ENCODE data around the gene RAB11B. TPM values are rescaled to one million over a fixed set of nuclear protein-coding genes. Genes with fewer than 3 reads are reported as not detected.

RAB11B gene
- total and polyA plus RNA-seq, 2 of the 13 experiments (the other 11 are each of a cell fraction or from before 2014, with no cell fraction given): 6.0 to 28.4 TPM

- TF ChIP-seq HNF4A (CRISPR knock-in tag; IDR thresholded peaks at IDR 0.05) (no peak), ZFX (CRISPR knock-in tag; IDR thresholded peaks at IDR 0.05; ENCODE audit: low read depth) (peak; percentile 92), JARID2 (CRISPR knock-in tag; IDR thresholded peaks at IDR 0.05; ENCODE audit: insufficient replicate concordance) (no peak), RFXAP (CRISPR knock-in tag; IDR thresholded peaks at IDR 0.05; ENCODE audit: borderline replicate concordance) (no peak), ZNF350 (CRISPR knock-in tag; IDR thresholded peaks at IDR 0.05; ENCODE audit: borderline replicate concordance, low read depth) (peak; percentile 64; the same call in 1 of the 2 replicates), FOXO1 (CRISPR knock-in tag; IDR thresholded peaks at IDR 0.05) (no peak; the same call in 1 of the 2 replicates), ZNF234 (CRISPR knock-in tag; conservative IDR thresholded peaks at IDR 0.05) (peak; percentile 98), ZNF280B (CRISPR knock-in tag; IDR thresholded peaks at IDR 0.05; ENCODE audit: borderline replicate concordance) (no peak), MAF1 (CRISPR knock-in tag; IDR thresholded peaks at IDR 0.05; ENCODE audit: borderline replicate concordance) (peak; percentile 70; the same call in 1 of the 2 replicates), BRD4 (CRISPR knock-in tag; IDR thresholded peaks at IDR 0.05) (peak; percentile 90), PREB (CRISPR knock-in tag; IDR thresholded peaks at IDR 0.05) (0 out of 2 replicates have a peak, but pooled peaks have one; percentile 35), ZNF263 (CRISPR knock-in tag; IDR thresholded peaks at IDR 0.05) (peak; percentile 41; the same call in 1 of the 2 replicates), WIZ (CRISPR knock-in tag; IDR thresholded peaks at IDR 0.05) (no peak), POLR2G (IDR thresholded peaks at IDR 0.05; ENCODE audit: low read depth, low read length) (peak; percentile 90), ZFP82 (CRISPR knock-in tag; IDR thresholded peaks at IDR 0.05; ENCODE audit: borderline replicate concordance) (no peak), ZNF619 (CRISPR knock-in tag; IDR thresholded peaks at IDR 0.05) (no peak), SMARCE1 (IDR thresholded peaks at IDR 0.05; ENCODE audit: borderline replicate concordance) (no peak), NR3C1 (CRISPR knock-in tag; IDR thresholded peaks at IDR 0.05) (no peak), NFE2 (CRISPR knock-in tag; IDR thresholded peaks at IDR 0.05) (no peak)
- TF ChIP-seq, protein P1, sequence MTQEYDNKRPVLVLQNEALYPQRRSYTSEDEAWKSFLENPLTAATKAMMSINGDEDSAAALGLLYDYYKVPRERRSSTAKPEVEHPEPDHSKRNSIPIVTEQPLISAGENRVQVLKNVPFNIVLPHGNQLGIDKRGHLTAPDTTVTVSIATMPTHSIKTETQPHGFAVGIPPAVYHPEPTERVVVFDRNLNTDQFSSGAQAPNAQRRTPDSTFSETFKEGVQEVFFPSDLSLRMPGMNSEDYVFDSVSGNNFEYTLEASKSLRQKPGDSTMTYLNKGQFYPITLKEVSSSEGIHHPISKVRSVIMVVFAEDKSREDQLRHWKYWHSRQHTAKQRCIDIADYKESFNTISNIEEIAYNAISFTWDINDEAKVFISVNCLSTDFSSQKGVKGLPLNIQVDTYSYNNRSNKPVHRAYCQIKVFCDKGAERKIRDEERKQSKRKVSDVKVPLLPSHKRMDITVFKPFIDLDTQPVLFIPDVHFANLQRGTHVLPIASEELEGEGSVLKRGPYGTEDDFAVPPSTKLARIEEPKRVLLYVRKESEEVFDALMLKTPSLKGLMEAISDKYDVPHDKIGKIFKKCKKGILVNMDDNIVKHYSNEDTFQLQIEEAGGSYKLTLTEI (CRISPR knock-in tag; conservative IDR thresholded peaks at IDR 0.05): no peak
- TF ChIP-seq, protein P2, sequence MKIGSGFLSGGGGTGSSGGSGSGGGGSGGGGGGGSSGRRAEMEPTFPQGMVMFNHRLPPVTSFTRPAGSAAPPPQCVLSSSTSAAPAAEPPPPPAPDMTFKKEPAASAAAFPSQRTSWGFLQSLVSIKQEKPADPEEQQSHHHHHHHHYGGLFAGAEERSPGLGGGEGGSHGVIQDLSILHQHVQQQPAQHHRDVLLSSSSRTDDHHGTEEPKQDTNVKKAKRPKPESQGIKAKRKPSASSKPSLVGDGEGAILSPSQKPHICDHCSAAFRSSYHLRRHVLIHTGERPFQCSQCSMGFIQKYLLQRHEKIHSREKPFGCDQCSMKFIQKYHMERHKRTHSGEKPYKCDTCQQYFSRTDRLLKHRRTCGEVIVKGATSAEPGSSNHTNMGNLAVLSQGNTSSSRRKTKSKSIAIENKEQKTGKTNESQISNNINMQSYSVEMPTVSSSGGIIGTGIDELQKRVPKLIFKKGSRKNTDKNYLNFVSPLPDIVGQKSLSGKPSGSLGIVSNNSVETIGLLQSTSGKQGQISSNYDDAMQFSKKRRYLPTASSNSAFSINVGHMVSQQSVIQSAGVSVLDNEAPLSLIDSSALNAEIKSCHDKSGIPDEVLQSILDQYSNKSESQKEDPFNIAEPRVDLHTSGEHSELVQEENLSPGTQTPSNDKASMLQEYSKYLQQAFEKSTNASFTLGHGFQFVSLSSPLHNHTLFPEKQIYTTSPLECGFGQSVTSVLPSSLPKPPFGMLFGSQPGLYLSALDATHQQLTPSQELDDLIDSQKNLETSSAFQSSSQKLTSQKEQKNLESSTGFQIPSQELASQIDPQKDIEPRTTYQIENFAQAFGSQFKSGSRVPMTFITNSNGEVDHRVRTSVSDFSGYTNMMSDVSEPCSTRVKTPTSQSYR (CRISPR knock-in tag; IDR thresholded peaks at IDR 0.05; ENCODE audit: borderline replicate concordance): no peak
- TF ChIP-seq, protein P3, sequence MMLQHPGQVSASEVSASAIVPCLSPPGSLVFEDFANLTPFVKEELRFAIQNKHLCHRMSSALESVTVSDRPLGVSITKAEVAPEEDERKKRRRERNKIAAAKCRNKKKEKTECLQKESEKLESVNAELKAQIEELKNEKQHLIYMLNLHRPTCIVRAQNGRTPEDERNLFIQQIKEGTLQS (CRISPR knock-in tag; IDR thresholded peaks at IDR 0.05): 0 out of 2 replicates have a peak, but pooled peaks have one; percentile 6
Measured at GRCh38 chr19:8444677-8445487, 54.7 kb downstream of the RAB11B start, which contains the start of gene HNRNPM (continued).
